GM12878 (cell line): ENCODE data around the gene GAS2L3. TPM values are rescaled to one million over a fixed set of nuclear protein-coding genes. Genes with fewer than 3 reads are reported as not detected.

Source experiments
- ASH2L ChIP-seq: fragments of 300-600, 200-600 bp; sonication (generic); IDR thresholded peaks from 2 replicates; pipeline ENCODE4 v1.6.1; 2017; ENCODE audit warnings: low read depth, mild to moderate bottlenecking, borderline replicate concordance
- BACH1 ChIP-seq: fragments of 450-650 bp; IDR thresholded peaks from 2 replicates; pipeline ENCODE4 v1.6.1; 2017; ENCODE audit warnings: mild to moderate bottlenecking, borderline replicate concordance
- CEBPB ChIP-seq, 2 experiments: fragments of 150-350 bp in 1 of 2; IDR thresholded peaks; 2 replicates each; pipeline ENCODE4 v1.6.1; 2012 to 2014; ENCODE audit warnings: low read depth in 2 of 2, low read length in 2 of 2, borderline replicate concordance in 1 of 2, inconsistent platforms in 1 of 2
- CHD1 ChIP-seq: IDR thresholded peaks from 2 replicates; pipeline ENCODE4 v1.6.1; 2012; ENCODE audit warnings: low read depth, low read length, improper control_type of control experiment
- EED ChIP-seq: sonication (generic); IDR thresholded peaks from 2 replicates; pipeline ENCODE4 v1.6.1; 2016; ENCODE audit warnings: antibody characterized with exemption, low read depth
- IKZF1 ChIP-seq: fragments of 450-650 bp; conservative IDR thresholded peaks from 2 replicates; pipeline ENCODE4 v1.6.1; 2017; ENCODE audit warnings: antibody characterized with exemption, mild to moderate bottlenecking
- IKZF2 ChIP-seq, 2 experiments: fragments of 450-650 bp; IDR thresholded peaks; 2 replicates each; pipeline ENCODE4 v1.6.1; 2017; ENCODE audit warnings: mild to moderate bottlenecking in 2 of 2, moderate library complexity in 2 of 2
- IRF3 ChIP-seq: fragments of 450-650 bp; IDR thresholded peaks from 2 replicates; pipeline ENCODE4 v1.6.1; 2014; ENCODE audit warnings: mild to moderate bottlenecking
- MEF2A ChIP-seq: IDR thresholded peaks from 2 replicates; pipeline ENCODE4 v1.6.1; 2011; ENCODE audit warnings: low read depth, mild to moderate bottlenecking, low read length, moderate library complexity; ENCODE audit not compliant: insufficient read depth
- MXI1 ChIP-seq: fragments of 150-350 bp; IDR thresholded peaks from 2 replicates; pipeline ENCODE4 v1.6.1; 2011; ENCODE audit warnings: low read depth, mild to moderate bottlenecking, inconsistent platforms, low read length, improper control_type of control experiment
- NBN ChIP-seq: fragments of 450-650 bp; IDR thresholded peaks from 2 replicates; pipeline ENCODE4 v1.6.1; 2016
- NFYB ChIP-seq: IDR thresholded peaks from 2 replicates; pipeline ENCODE4 v1.6.1; 2011; ENCODE audit warnings: low read depth, mild to moderate bottlenecking, low read length, improper control_type of control experiment, moderate library complexity; ENCODE audit not compliant: insufficient read depth
- NR2C2 ChIP-seq: IDR thresholded peaks from 2 replicates; pipeline ENCODE4 v1.6.1; 2011; ENCODE audit warnings: borderline replicate concordance, low read depth; ENCODE audit not compliant: control insufficient read depth, insufficient read length
- NR2F1 ChIP-seq: fragments of 450-650 bp; conservative IDR thresholded peaks from 2 replicates; pipeline ENCODE4 v1.6.1; 2017; ENCODE audit warnings: mild to moderate bottlenecking
- POLR2A ChIP-seq: IDR thresholded peaks from 2 replicates; pipeline ENCODE4 v1.6.1; 2011; ENCODE audit warnings: low read depth, mild to moderate bottlenecking, low read length
- RUNX3 ChIP-seq: IDR thresholded peaks from 2 replicates; pipeline ENCODE4 v1.6.1; 2012; ENCODE audit warnings: low read length, inconsistent platforms
- SMARCA5 ChIP-seq: fragments of 450-650 bp; IDR thresholded peaks from 2 replicates; pipeline ENCODE4 v1.6.1; 2017; ENCODE audit warnings: mild to moderate bottlenecking
- TCF7 ChIP-seq: IDR thresholded peaks from 2 replicates; pipeline ENCODE4 v1.6.1; 2014; ENCODE audit warnings: antibody characterized with exemption, borderline replicate concordance
- YBX1 ChIP-seq: fragments of 450-650 bp; IDR thresholded peaks from 2 replicates; pipeline ENCODE4 v1.6.1; 2016; ENCODE audit warnings: antibody characterized with exemption
- YY1 ChIP-seq: IDR thresholded peaks from 2 replicates; pipeline ENCODE4 v1.6.1; 2011; ENCODE audit warnings: low read depth, mild to moderate bottlenecking, low read length
- ZNF207 ChIP-seq: fragments of 450-650 bp; IDR thresholded peaks from 2 replicates; pipeline ENCODE4 v1.6.1; 2014; ENCODE audit warnings: antibody characterized with exemption, mild to moderate bottlenecking, borderline replicate concordance
- polyA plus RNA-seq, 11 experiments: library from polyadenylated mRNA; depleted of rRNA in 4 of 11; unstranded in 6 of 11; stranded (reverse) in 5 of 11; fragments of >200 nt; fragmentation: Nextera tagmentation in 4 of 11; fragmentation: Illumina TruSeq in 1 of 11; extraction: Ambion mirVana in 4 of 11; extraction: Trizol in 1 of 11; gene quantifications; 1 replicate in 1 of 11; 2 replicates in 10 of 11; pipeline versions ENCODE4 v1.2.1 to v1.2.3, GENCODE V29; 2011 to 2016; ENCODE audit warnings: inconsistent platforms in 2 of 11, missing spikeins in 2 of 11, low read depth in 1 of 11
- total RNA-seq, 4 experiments: library from RNA; depleted of rRNA in 3 of 4; stranded (reverse); fragments of >200 nt in 3 of 4; fragmentation: Illumina TruSeq in 1 of 4; extraction: Trizol in 1 of 4; gene quantifications; 2 replicates each; pipeline versions ENCODE4 v1.2.1 to v1.2.3, GENCODE V29; 2013 to 2021
- TF ChIP-seq, protein P1 (sequence below): IDR thresholded peaks from 2 replicates; pipeline ENCODE4 v1.6.1; 2012; ENCODE audit warnings: low read depth, low read length, improper control_type of control experiment
- TF ChIP-seq, protein P2 (sequence below): IDR thresholded peaks from 2 replicates; pipeline ENCODE4 v1.6.1; 2011; ENCODE audit warnings: low read depth, low read length, improper control_type of control experiment, borderline replicate concordance
- TF ChIP-seq, protein P3 (sequence below): fragments of 150-350 bp; IDR thresholded peaks from 2 replicates; pipeline ENCODE4 v1.6.1; 2016; ENCODE audit warnings: low read depth, low read length

Gene GAS2L3
- total and polyA plus RNA-seq, 10 of the 15 experiments (the other 5 are each of a cell fraction or from before 2014, with no cell fraction given): 0.46 to 6.6 (median 2.4) TPM

GRCh38 chr12:100573292-100574186 is at the start of gene GAS2L3 (continued):
- TF ChIP-seq BACH1 (0 out of 2 replicates have a peak, but pooled peaks have one; percentile 47), TCF7 (no peak), NR2F1 (0 out of 2 replicates have a peak, but pooled peaks have one; percentile 67), YBX1 (no peak), MEF2A (no peak), NBN (0 out of 2 replicates have a peak, but pooled peaks have one; percentile 21), ZNF207 (no peak), YY1 (no peak), CHD1 (no peak), CEBPB (IDR thresholded peaks at IDR 0.05; ENCODE audit: borderline replicate concordance in 1 of 2, low read depth in 2 of 2, low read length in 2 of 2) (no peak), IRF3 (no peak), POLR2A (peak; percentile 61; the same call in 1 of the 2 replicates), ASH2L (no peak), NR2C2 (no peak), SMARCA5 (0 out of 2 replicates have a peak, but pooled peaks have one; percentile 2), NFYB (peak; percentile 90), MXI1 (peak; percentile 21; the same call in 1 of the 2 replicates), EED (no peak), IKZF1 (peak; percentile 54), RUNX3 (0 out of 2 replicates have a peak, but pooled peaks have one; percentile 3), IKZF2 (IDR thresholded peaks at IDR 0.05) (peak in 1 of 2 experiments; percentile 20; a peak in 1 of 4 replicates)
- TF ChIP-seq, protein P1, sequence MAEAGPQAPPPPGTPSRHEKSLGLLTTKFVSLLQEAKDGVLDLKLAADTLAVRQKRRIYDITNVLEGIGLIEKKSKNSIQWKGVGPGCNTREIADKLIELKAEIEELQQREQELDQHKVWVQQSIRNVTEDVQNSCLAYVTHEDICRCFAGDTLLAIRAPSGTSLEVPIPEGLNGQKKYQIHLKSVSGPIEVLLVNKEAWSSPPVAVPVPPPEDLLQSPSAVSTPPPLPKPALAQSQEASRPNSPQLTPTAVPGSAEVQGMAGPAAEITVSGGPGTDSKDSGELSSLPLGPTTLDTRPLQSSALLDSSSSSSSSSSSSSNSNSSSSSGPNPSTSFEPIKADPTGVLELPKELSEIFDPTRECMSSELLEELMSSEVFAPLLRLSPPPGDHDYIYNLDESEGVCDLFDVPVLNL: peak; percentile 75
- TF ChIP-seq, protein P2, sequence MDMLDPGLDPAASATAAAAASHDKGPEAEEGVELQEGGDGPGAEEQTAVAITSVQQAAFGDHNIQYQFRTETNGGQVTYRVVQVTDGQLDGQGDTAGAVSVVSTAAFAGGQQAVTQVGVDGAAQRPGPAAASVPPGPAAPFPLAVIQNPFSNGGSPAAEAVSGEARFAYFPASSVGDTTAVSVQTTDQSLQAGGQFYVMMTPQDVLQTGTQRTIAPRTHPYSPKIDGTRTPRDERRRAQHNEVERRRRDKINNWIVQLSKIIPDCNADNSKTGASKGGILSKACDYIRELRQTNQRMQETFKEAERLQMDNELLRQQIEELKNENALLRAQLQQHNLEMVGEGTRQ: no peak
- TF ChIP-seq, protein P3, sequence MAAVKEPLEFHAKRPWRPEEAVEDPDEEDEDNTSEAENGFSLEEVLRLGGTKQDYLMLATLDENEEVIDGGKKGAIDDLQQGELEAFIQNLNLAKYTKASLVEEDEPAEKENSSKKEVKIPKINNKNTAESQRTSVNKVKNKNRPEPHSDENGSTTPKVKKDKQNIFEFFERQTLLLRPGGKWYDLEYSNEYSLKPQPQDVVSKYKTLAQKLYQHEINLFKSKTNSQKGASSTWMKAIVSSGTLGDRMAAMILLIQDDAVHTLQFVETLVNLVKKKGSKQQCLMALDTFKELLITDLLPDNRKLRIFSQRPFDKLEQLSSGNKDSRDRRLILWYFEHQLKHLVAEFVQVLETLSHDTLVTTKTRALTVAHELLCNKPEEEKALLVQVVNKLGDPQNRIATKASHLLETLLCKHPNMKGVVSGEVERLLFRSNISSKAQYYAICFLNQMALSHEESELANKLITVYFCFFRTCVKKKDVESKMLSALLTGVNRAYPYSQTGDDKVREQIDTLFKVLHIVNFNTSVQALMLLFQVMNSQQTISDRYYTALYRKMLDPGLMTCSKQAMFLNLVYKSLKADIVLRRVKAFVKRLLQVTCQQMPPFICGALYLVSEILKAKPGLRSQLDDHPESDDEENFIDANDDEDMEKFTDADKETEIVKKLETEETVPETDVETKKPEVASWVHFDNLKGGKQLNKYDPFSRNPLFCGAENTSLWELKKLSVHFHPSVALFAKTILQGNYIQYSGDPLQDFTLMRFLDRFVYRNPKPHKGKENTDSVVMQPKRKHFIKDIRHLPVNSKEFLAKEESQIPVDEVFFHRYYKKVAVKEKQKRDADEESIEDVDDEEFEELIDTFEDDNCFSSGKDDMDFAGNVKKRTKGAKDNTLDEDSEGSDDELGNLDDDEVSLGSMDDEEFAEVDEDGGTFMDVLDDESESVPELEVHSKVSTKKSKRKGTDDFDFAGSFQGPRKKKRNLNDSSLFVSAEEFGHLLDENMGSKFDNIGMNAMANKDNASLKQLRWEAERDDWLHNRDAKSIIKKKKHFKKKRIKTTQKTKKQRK: no peak
